LNCAP (cell line): ENCODE measurements around the gene DMRT3.

Experiments
- TF ChIP-seq, protein P1 (sequence below): fragments of 450-650 bp; IDR thresholded peaks from 2 replicates; pipeline ENCODE4 v1.5.1; 2017; ENCODE audit warnings: mild to moderate bottlenecking

The DMRT3 gene

DNA sequence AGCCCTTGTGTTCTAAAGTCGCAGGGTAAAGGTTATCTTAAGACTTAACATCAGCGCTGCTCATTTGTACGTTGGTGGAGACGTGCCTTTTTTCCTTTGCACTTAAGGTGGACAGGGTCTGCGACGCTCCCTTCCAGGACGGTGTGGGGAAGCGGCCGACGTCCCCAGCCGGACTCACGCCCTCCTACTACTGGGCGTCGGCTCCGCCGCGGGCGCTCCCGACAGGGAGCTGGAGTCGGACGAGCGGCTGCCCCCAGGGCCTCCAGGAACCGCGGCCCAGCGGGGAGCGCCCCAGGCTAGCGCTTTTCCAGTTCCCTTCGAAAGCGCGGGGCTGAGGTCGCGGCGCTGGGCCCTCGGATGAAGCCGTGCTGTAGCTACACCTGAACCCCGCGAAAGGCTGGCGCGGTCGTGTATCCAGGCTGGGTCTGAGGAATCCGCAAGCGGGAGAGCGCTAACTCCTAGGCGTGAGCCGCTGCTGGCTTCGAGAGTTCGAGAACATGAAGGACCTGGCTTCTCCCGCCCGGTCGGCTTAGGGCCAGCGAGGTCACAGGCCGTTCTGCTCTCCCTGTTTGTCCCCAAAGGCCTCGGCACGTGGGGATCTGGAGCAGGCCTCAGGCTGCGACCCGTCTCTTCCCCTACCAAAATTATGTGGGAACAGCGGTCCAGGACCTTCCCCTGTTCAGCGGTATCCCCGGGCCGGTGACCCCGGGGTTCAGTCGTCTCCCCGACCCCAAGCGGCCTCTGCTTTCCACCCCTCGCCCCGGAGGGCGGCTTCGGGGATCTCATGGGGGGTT lies 3.8 kb upstream of the DMRT3 start:
- TF ChIP-seq, protein P1, sequence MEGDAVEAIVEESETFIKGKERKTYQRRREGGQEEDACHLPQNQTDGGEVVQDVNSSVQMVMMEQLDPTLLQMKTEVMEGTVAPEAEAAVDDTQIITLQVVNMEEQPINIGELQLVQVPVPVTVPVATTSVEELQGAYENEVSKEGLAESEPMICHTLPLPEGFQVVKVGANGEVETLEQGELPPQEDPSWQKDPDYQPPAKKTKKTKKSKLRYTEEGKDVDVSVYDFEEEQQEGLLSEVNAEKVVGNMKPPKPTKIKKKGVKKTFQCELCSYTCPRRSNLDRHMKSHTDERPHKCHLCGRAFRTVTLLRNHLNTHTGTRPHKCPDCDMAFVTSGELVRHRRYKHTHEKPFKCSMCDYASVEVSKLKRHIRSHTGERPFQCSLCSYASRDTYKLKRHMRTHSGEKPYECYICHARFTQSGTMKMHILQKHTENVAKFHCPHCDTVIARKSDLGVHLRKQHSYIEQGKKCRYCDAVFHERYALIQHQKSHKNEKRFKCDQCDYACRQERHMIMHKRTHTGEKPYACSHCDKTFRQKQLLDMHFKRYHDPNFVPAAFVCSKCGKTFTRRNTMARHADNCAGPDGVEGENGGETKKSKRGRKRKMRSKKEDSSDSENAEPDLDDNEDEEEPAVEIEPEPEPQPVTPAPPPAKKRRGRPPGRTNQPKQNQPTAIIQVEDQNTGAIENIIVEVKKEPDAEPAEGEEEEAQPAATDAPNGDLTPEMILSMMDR = no peak

DNA sequence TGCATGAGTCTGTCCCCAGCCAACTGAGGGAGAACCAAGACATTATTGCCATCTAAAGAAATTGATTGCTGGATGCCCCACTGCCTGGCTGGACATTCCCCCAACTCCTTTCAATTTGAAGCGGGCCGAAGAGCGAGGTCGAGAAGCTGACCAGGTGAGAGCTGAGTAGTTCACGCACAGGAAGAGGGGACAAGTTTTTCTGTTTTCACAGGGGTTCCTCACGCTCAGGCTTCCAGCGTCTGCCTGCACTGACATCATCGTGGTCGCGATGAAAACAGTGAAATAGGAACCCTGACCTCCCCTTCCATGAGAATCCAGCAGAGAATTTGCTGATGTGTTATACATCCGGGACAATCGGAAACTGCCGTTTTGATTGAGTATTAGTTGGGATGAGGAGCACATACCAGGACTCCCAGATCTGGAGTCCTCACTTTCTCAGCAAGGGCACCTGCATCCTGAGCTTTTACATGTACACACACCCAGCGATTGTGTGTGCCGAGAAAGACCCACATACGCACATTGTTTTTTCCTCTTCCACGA lies 3.1 kb upstream of the DMRT3 start:
- TF ChIP-seq, protein P1 = no peak

DNA sequence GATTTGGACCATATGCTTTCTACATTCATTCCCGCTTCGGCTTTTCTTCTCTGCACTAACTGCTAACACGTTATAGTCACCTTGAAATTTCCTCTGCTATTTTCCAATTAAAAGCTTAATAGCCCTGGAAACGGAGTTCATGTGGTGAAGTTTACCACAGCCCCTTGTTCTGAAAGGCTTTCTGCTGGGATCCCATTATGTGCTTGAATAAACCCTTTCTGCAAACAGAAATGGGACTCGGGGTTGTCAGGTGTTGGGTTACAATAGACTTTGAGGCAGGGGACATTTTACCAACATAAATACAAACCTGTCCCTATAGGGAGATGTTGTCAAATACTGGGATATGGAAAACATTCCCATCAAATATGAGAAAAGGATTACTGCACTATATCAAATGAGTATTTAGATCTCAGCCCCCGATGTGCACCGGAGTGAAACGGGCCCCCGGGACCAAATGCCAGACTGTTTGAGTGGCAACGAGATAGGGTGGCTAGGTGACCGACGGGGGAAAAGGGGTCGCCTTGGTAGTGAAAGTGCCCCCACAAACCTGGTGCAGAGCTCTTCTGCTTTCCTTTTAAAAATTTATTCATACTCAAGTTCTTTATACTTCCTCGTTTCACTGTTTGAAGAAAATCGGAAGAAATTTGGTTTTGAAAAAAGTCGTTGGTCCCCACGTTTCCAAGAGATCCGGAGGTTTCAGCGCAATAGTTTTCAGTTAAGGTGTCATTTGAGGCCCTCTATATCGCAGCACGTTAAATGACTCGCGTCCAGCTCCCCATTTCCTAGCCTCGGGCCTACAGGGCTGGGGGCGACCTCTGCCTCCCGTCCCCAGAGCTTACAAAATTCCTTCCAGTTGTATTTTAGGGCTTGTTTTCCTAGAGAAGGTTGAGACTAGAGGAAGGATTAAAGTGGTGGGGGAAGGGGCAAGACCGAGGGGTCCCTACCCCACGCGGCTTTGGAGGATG lies 2.1 kb upstream of the DMRT3 start:
- TF ChIP-seq, protein P1 = no peak

DNA sequence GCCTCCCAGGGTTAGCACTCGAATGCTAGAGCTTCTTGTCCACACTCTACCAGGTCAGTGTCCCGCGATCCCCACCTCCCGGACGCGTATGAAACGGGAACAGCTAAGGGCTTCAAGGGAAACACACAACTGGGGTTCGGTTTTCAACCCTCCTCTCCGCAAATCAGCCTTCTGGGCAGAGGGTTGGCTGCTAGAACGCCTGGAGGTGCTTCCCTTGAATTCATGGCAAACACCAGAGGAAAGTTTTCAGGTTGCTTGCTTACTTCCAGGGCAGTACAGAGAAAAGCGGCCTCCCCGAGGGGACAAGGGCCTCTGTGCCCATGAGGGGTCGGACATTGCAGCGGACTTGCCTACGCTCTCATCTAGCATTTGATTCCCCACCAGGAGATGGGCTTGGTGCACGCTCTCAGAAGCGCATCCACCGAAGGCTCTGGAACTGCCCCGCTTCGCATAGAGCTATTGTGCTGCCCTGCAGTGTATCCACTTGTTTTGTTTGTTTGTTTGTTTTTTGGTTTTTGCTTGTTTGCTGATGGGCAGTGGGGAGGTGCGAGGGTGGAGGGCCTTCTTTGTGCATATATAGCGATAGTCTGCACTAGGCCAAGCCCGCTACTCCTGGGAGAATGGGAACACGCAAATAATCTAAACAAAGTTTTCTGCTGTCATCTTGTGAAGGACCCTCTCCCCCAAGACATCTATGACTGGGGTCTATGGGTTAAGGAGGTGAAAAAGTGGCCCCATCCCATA lies 1.3 kb upstream of the DMRT3 start:
- TF ChIP-seq, protein P1 = no peak

DNA sequence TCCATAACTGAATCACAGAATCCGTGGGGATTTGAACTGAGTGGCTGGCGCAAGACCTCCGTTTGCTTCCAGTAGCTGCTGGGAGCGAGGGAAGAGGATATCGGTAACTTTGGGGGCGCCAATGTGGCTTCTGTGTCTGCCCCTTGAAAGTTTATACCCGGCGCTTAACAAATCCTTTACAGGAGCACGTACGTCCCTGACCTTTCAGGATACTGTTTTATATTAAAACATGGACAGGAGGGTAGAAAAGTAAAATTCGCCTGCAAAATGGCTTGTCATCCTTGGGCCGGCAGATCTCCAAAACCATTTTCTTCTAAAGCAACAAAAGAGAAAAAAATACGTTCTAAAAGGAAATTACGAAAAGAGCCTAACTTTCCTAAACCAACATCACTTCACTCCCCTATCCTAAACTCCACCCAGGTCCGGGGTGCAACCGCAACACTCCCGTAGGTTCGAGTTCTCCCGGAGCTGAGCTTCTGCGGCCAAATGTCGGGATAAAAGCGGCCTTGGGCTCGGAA lies 656 bp upstream of the DMRT3 start:
- TF ChIP-seq, protein P1 = no peak

DNA sequence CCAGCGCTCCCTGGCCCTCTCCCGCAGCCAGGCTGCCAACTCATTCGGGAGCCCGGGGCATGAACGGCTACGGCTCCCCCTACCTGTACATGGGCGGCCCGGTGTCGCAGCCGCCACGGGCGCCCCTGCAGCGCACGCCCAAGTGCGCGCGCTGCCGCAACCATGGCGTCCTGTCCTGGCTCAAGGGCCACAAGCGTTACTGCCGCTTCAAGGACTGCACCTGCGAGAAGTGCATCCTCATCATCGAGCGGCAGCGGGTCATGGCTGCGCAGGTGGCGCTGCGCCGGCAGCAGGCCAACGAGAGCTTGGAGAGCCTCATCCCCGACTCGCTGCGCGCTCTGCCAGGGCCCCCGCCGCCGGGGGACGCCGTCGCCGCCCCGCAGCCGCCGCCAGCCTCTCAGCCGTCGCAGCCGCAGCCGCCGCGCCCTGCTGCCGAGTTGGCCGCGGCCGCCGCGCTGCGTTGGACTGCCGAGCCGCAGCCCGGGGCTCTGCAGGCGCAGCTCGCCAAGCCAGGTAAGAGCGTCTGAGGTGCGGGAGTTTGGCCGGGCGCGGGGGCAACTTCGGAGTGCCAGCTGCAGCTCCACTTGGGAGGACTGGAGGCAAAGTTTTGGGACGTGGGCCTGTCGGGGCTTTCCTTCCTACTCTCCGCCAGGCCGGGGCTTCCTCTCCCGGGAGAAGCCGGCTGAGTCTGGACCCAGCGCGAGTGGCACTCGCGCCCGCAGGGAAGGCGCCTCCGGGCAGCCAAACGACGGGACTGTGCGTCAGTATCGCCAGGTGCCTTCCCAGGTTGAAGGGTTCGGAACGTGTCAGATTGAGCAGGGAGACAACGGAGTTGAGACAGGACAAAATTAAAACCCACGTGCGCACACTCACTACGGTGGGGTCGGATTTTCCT lies 735 bp downstream of the DMRT3 start:
- TF ChIP-seq, protein P1 = peak; percentile 14; the same call in 1 of the 2 replicates
